Muscle layer of duodenum (tissue), 2 donors: Measurements from ENCODE around the gene MAPK1IP1L.
A peak's percentile ranks its signal among the peaks of the same experiment; 100 is the strongest.

Experiments
- H3K27ac ChIP-seq: one replicate; pipeline ENCODE4 v1.7.0; 2013; ENCODE audit warnings: mild to moderate bottlenecking, low read length
- H3K27me3 ChIP-seq: one replicate; pipeline ENCODE4 v1.7.0; 2013; ENCODE audit warnings: low read depth, mild to moderate bottlenecking, control low read depth, low read length
- H3K36me3 ChIP-seq, 2 donors: one replicate each; pipeline ENCODE4 v1.7.0; 2013; ENCODE audit warnings: low read length in 2 of 2, control low read depth in 1 of 2, mild to moderate bottlenecking in 1 of 2; ENCODE audit not compliant: insufficient read depth in 2 of 2, control insufficient read depth in 1 of 2
- H3K4me1 ChIP-seq, 2 donors: one replicate each; pipeline ENCODE4 v1.7.0; 2013; ENCODE audit warnings: low read length in 2 of 2, mild to moderate bottlenecking in 2 of 2, control low read depth in 1 of 2, moderate library complexity in 1 of 2; ENCODE audit not compliant: insufficient read depth in 2 of 2, control insufficient read depth in 1 of 2
- H3K4me3 ChIP-seq, 2 donors: one replicate each; pipeline ENCODE4 v1.7.0; 2013; ENCODE audit warnings: low read length in 2 of 2, low read depth in 1 of 2, mild to moderate bottlenecking in 1 of 2
- H3K9me3 ChIP-seq, 2 donors: one replicate each; pipeline ENCODE4 v1.7.0; 2013; ENCODE audit warnings: low read length in 2 of 2, control low read depth in 1 of 2, mild to moderate bottlenecking in 1 of 2; ENCODE audit not compliant: control insufficient read depth in 1 of 2
- donor health status: healthy.

The MAPK1IP1L gene

DNA sequence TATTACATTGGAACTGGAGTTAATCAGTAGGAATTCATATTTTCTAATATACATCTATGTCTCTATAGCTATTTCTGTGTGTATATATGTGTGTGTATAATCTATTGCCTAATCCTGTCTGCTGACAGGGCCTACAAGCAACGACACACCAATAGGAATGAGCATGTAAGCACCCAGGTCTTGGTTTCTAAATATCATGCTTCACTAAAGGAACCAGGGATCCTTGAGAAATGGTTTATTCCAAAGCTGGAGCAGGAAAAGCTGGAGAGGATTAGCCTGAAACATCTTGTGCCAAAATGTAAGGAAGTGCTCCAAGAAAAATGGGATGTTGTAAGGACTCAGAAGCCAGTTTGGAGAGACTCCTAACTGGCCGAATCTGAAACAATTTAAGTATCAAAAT, 48.3 kb downstream of the MAPK1IP1L start:
- Histone ChIP-seq H3K4me1 (peaks cover 21 to 29% of the 10 kb centered on the region in 2 donors), H3K27me3 (no peaks in the 10 kb centered on the region), H3K27ac (peak overlapping the region; percentile 60), H3K4me3 (no peak overlapping the region), H3K9me3 (no peaks in the 10 kb centered on the region), H3K36me3 (no peaks in the 10 kb centered on the region)

DNA sequence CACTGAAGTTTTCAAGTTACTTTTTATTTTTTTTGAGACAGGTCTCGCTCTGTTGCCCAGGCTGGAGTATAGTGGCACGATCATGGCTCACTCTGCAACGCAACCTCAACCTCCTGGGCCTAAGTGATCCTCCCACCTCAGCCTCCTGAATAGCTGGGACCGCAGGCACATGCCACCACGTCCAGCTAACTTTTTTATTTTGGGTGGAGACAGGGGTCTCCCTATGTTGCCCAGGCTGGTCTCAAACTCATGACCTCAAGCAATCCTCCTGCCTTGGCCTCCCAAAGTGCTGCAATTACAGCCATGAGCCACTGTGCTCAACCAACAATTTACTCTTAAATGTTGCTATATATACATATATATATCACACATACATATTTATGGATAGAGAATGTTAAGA, 50.3 kb downstream of the MAPK1IP1L start:
- Histone ChIP-seq H3K9me3 (no peaks in the 10 kb centered on the region), H3K27me3 (no peaks in the 10 kb centered on the region), H3K4me3 (no peak overlapping the region), H3K4me1 (peaks cover 21 to 29% of the 10 kb centered on the region in 2 donors), H3K36me3 (no peaks in the 10 kb centered on the region), H3K27ac (peak overlapping the region; percentile 92)

DNA sequence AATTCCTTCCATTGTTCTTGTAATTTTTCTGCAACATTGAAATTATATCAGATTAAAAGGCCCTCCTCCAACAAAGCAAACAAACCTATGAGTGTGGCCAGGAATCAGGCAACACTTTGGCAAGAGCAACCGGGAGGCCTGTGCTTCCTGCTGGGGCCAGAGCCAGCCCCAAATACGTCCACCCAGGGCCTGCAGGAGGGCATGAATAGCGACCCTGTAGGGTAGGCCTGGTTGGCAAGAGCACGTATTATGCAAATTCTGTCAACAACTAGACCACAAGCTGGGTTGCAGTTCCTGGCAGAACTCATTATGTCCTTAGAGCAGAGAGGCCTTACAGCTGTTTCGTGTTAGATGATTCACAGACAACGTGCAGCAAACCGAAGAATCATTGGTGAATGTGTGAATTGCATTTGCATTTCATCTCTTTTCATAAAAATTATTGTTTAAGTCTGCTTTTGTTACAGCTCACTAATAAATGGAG, 50.7 kb downstream of the MAPK1IP1L start:
- no peaks in the 10 kb centered on the region for H3K36me3 ChIP-seq
- no peaks in the 10 kb centered on the region for H3K9me3 ChIP-seq
- peaks cover 21 to 29% of the 10 kb centered on the region in 2 donors for H3K4me1 ChIP-seq
- H3K27me3 ChIP-seq: no peaks in the 10 kb centered on the region
- peak overlapping the region in 1 of 2 donors; percentile 5 for H3K4me3 ChIP-seq
- H3K27ac ChIP-seq: peak overlapping the region; percentile 92

DNA sequence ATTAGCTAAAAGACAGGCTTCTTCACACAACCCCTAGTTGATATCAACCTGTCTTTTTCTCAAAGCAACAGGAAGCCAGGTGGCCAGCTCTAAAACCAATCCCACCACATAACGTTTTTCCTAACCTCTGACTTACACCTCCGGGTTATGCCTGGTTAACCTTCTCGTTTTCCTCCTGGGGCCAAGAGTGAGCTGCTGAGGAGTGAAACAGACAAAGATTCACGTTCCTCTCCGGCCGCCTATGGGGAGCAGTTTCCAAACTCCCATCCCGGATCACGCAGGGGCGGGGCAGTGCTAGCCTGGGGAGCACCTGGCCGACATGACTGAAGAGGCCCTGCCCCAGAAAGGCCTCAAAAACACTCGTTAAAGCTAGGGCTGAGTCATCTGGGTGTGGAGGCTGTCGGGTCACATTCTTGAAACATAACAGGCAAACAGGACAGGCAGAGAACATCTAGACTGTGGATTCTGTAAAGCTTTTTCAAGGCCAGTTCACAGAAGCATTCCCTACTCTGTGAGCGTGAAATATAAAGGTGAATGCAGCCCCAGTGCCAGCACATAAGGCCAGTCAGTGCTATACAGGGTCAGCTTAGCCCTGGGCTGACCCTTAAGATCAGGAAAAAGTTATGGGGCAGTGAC, 51.7 kb downstream of the MAPK1IP1L start:
- Histone ChIP-seq H3K4me3 (peak overlapping the region in 1 of 2 donors; percentile 5), H3K27ac (peak overlapping the region; percentile 92), H3K27me3 (no peaks in the 10 kb centered on the region), H3K4me1 (peaks cover 25 to 26% of the 10 kb centered on the region in 2 donors), H3K36me3 (peaks cover 0 to 3% of the 10 kb centered on the region in 2 donors), H3K9me3 (no peaks in the 10 kb centered on the region)

DNA sequence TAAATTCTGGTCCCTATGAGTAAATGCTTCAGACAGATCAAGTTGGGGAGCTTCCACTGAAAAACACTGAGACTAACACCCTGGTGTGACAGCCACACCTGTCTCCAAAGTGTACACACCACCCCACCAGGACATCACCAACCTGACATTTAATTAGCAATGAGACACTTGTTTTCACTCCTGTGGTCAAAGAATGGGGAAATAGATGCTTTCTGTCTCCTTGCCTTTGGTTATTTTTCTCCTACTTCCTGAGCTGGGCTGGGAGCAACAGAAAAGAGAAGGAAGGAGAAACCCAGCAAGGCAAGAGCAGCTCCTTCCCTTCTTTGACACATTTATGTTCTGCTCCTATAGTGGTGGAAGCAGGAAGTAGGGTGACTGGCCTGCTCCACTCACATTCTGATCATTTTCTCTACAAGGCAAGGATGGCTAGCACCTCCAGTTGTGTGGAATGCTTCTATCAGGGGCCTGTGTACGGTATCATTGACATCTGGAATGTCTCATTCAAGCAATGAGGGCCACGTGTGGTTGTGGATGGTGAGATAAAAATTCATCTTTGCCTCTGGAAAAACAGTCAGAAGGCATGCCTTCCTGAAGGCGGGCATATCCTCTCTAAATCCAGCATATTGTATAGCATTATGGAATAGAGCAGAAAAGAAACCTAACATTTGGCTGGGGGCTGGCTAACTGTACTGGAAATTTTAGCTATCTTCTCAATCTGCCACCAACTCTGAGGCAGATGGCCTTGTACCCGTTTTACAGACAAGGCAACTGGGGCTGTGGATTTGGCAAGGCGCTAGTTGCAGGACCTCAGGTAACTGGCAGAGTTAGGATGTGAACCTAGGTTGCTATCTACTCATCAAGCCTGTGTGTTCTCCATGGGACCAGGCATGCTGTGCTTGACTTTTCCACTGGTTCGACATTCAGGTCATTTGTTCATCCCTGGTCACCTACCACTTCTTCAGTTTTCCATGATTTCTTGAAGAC, 52.8 kb downstream of the MAPK1IP1L start:
- Histone ChIP-seq H3K4me3 (no peak overlapping the region), H3K9me3 (no peaks in the 10 kb centered on the region), H3K27ac (peak overlapping the region; percentile 92), H3K36me3 (peaks cover 0 to 7% of the 10 kb centered on the region in 2 donors), H3K4me1 (peaks cover 24 to 30% of the 10 kb centered on the region in 2 donors), H3K27me3 (no peaks in the 10 kb centered on the region)

DNA sequence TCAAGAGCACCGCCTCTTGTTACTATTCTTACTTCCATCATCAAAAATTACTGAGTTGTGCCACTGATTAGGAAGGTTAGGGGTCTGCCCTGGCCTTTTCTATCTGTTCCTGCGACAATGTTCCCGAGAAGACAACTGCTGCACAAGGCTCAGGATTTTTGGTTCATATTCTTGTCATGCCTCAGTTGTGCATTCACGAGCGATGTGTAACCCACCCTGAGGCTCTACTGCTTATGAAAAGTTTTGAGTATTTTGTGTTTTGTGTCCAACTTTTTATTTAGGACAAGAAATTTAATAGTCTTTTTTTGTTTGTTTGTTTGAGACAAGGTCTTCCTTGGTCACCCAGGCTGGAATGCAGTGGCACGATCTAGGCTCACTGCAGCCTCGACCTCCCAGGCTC, 54.5 kb downstream of the MAPK1IP1L start:
- Histone ChIP-seq H3K4me1 (peaks cover 24 to 29% of the 10 kb centered on the region in 2 donors), H3K27ac (no peak overlapping the region), H3K27me3 (no peaks in the 10 kb centered on the region), H3K9me3 (no peaks in the 10 kb centered on the region), H3K4me3 (no peak overlapping the region), H3K36me3 (peaks cover 0 to 7% of the 10 kb centered on the region in 2 donors)

DNA sequence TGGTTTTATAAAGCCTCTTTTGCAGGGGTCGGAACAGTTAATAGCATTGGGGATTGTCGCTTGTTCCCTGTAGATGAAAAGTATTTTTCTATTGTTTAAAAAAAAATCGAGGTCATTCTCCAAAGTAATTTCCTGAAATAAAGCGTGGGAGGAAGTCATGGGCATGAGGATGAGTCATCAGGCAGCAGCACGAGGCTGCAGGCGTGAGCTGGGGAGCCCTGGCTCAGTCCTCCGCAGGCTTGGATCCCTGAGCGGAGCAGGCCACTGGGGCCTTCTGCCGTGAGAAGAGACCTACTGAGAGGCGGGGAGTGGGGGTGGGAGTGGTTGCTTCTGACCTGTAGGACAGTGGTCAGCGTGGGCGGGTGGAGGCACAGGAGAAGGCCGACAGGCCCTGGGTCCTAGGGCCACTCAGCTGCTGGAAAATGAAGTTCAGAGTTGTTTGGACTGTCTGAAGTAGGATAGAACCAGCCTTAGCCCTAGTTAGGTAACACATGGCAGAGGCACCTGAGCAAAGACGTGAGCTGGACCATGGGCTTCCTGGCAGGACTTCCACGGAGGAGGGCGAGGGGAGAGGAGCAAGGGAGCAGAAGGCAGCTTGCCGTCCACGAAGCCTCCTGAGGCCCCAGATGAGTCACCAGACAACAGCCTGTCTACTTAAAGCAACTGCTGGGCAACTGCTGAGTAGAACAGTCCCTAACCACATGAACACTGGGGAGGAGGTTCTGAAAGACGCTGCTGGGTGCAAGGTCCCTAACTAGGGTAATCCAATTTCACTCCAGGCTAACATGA, 56.5 kb downstream of the MAPK1IP1L start:
- no peak overlapping the region for H3K4me3 ChIP-seq
- H3K4me1 ChIP-seq: peaks cover 12 to 16% of the 10 kb centered on the region in 2 donors
- H3K27me3 ChIP-seq: no peaks in the 10 kb centered on the region
- peaks cover 0 to 7% of the 10 kb centered on the region in 2 donors for H3K36me3 ChIP-seq
- peak overlapping the region; percentile 90 for H3K27ac ChIP-seq
- no peaks in the 10 kb centered on the region for H3K9me3 ChIP-seq

DNA sequence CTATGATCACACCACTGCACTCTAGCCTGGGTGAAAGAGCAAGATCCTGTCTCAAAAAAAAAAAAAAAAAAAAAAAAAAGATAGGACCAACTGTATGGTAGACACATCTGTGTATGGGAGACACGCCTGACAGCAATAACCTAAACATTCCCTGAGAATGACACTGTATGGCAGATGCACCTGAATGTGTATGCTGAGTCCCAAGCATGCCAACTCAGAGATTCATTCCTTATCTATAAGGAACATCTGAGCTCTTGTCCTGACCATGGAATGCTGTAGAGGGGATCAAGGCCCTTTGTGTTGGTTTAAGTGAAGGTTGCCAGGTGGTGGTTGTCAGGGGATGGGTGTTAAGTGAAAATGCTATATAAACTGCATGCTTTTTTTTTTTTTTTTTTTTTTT, 58.4 kb downstream of the MAPK1IP1L start:
- Histone ChIP-seq H3K4me3 (no peak overlapping the region), H3K9me3 (no peaks in the 10 kb centered on the region), H3K36me3 (peaks cover 0 to 7% of the 10 kb centered on the region in 2 donors), H3K27ac (no peak overlapping the region), H3K27me3 (no peaks in the 10 kb centered on the region), H3K4me1 (peaks cover 4 to 9% of the 10 kb centered on the region in 2 donors)

DNA sequence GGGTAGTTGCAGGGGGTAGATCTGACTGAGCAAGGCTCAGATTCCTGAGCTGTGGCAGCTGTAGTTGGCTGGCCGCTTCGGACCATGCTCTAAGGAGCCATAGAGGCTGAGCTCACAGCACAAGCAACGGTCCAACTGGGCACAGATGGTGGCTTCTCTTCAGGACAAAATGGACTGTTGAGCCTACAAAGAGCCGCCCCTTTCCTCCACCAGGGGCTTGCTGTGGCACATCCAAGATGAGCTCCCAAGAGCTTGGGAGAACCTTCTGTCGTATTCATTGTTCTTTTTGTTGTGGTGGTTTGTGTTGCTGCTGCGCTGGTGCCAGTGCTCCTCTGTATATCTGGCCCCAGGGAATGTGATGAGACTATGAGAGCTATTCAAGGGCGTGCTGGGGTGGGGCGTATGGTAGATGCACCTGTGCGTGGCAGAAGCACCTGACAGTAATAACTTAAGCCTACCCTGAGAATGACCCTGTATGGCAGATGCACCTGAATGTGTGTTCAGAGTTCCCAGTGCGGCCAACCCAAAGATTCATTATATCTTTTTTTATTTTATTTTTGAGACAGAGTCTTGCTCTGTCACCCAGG, 59.8 kb downstream of the MAPK1IP1L start:
- Histone ChIP-seq H3K27me3 (no peaks in the 10 kb centered on the region), H3K27ac (no peak overlapping the region), H3K4me3 (no peak overlapping the region), H3K9me3 (no peaks in the 10 kb centered on the region), H3K36me3 (peaks cover 0 to 7% of the 10 kb centered on the region in 2 donors), H3K4me1 (peaks cover 4 to 9% of the 10 kb centered on the region in 2 donors)

DNA sequence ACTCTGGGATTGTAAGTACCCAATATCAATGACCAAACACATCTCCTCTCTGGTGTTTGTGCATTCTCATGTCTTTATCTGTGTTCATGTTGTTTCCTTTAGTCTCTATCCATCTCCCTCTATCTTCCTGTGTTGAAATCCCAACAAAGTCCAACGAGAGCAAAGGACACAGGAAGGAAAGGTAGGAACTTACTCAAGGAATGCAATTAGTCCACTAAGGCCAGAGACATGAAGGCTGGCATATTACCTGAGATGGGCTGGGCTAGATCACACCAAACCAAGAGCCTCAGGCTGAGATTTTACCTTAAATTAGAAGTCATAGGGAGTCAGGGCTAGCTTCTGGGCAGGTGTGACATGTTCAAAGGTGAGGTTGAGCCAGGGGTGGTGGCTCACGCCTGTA, 63.3 kb downstream of the MAPK1IP1L start:
- Histone ChIP-seq H3K4me1 (peaks cover 0 to 11% of the 10 kb centered on the region in 2 donors), H3K27me3 (no peaks in the 10 kb centered on the region), H3K4me3 (no peak overlapping the region), H3K27ac (no peak overlapping the region), H3K36me3 (no peaks in the 10 kb centered on the region), H3K9me3 (no peaks in the 10 kb centered on the region)
